Mesenteric fat pad (tissue), 1 donor: ENCODE results near the gene TOPBP1. TPM values are rescaled to one million over a fixed set of nuclear protein-coding genes. Genes with fewer than 3 reads are reported as not detected.
"Not testable (repeated sequence)": the region's sequence is repeated elsewhere in the genome, so short reads cannot be mapped to it uniquely, and the experiment has no call there.

Experiments used
- DNase-seq: peaks from one replicate; pipeline ENCODE4 v3.0.0-alpha.2; 2020; ENCODE audit warnings: low spot score
- long read RNA-seq: library from polyadenylated mRNA; unstranded; transcript quantifications from one replicate; pipeline ENCODE4 v2.0.0, GENCODE V29; 2020
- total RNA-seq: library from RNA; stranded (reverse); fragmentation: NEBNext Ultra II Directional; extraction: Animal tissue kit (Norgen Biotek cat#: 25700); gene quantifications from one replicate; pipeline ENCODE4 v1.2.1, GENCODE V29; 2021
- donor health status: DM: yes; HTN: yes; CAD: no.

The TOPBP1 gene
- total RNA-seq = 16.2 TPM
- long read RNA-seq, partial matches to known transcripts = 2 of 2 reads
- long read RNA-seq, other reads (novel, unspliced or antisense) = 0 of 2 reads

DNA sequence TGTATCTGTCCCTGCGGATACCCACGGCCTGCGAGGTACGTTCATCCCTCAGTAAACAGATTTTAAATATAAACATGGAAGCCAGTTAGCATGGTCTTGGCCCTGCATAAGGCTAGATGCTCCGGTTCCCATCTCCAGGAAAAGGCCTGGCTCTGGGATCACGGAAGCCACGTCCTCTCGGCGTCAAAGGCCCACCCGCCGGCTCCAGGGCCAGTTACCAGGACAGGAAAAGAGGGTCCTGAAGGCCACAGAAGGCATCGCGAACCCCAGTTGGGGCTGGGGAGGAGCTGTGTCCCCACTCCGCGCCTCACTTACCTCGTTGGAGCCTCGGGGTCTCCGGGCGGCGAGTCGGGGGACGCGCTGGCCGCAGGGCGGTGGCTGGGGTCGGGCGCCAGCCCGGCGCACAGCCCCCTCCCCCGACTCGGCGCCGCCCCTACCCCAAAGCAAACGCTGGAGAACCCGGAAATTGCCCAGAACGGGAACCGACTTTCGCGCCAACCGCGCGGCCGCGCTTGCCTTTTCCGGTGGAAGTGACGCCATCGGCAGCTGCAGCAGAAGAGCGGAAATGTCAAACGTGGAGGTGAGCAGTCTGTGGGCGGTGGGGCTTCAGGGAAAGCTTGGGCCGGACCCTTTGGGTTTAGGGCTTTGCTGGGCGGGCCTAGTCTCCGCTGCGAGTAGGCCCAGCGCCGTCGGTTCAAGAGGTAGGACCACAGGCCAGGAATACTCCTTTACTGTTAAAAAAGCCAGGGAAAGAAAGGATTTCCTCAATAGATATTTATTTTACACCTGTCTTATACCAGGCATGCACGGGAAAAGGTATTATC lies at the start of gene TOPBP1:
TSS of gene TOPBP1 (minus strand) at position 488 of the 824 bp plus-strand sequence. CDS start 814 bp downstream, outside the sequence.
- peak; percentile 94 for DNase-seq

DNA sequence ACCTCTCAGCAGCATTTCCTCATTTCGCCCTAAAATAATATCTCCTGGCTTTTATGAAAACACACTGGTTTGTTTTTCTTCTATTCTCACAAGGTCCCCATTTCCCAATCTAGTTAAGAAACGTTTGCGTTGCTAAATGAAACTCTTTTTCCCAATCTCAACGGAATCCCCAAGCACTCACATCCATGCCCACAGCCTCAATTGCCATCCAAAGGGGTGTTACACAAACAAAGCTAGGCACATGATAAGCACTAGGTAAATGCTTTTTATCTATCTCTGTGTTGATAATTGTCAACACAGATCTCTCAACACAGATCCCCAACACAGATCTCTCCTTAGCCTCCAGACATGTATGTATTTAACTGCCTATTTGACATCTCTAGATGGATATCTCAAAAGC lies 49.3 kb upstream of the TOPBP1 start:
- no peak for DNase-seq

DNA sequence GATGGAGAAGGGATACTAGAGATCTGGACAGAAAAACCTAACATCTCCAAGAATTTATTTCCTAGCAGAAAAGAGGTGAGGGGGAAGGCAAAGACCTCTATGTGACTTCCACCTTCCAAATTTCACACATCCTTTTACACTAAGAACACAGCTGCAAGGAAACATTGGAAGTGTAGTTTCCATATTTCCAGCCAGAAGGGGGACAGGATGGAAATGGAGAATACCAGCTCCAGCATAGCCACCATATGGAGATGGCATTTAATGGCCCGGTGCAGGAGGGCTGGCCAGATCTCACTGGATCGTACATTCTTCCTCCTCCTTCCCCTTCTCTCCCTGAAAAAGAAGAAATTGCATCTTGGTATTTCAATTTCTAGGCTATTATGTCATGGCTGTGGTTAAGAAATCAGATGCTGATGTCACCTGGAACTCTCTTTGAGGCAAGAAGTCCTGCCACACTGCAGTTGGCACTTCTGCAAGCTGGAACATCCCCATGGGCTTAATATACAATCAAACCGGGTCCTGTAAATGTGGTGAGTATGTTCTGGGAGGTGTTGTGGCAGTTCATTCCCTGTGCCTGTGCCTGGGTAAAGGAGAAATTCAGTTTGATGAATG lies 47.5 kb upstream of the TOPBP1 start:
- no peak for DNase-seq

DNA sequence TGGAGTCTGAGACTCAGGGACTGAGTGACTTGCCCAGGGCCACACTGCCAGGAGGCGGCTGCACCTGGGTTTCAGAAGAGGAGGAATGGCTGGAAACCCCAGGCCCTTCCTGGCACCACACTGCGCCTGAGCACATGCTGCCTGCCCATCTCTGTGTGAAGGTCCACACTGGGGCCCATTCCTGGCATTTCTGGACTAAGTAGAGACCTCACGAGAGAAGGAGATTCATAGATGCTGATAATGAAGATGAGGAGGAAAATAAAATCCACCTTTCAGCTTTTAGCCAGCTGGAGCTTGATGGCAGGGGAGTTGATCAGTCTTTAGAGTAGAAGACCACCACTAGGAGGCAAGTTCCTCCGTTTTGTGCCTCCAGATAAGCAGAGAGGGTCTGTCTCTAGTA lies 44.3 kb upstream of the TOPBP1 start:
- DNase-seq = no peak

DNA sequence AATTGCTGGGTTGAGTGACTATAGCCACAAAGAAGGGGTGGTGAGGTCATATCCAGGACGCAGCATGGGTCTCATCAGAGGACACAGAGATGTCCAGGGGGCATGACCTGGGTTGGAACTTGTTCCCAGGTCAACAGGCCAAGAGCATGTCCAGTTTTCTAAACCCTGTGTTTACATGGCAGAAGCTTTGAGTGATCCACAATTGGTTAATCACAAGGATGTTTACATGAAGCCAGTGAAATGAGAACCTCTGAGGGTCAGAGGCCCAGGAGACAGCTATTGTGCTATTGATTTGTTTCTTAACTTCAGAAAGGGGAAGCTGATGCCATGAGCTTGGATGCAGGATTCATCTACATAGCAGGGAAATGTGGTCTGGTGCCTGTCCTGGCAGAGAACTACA lies 42.2 kb upstream of the TOPBP1 start:
- DNase-seq = no peak

DNA sequence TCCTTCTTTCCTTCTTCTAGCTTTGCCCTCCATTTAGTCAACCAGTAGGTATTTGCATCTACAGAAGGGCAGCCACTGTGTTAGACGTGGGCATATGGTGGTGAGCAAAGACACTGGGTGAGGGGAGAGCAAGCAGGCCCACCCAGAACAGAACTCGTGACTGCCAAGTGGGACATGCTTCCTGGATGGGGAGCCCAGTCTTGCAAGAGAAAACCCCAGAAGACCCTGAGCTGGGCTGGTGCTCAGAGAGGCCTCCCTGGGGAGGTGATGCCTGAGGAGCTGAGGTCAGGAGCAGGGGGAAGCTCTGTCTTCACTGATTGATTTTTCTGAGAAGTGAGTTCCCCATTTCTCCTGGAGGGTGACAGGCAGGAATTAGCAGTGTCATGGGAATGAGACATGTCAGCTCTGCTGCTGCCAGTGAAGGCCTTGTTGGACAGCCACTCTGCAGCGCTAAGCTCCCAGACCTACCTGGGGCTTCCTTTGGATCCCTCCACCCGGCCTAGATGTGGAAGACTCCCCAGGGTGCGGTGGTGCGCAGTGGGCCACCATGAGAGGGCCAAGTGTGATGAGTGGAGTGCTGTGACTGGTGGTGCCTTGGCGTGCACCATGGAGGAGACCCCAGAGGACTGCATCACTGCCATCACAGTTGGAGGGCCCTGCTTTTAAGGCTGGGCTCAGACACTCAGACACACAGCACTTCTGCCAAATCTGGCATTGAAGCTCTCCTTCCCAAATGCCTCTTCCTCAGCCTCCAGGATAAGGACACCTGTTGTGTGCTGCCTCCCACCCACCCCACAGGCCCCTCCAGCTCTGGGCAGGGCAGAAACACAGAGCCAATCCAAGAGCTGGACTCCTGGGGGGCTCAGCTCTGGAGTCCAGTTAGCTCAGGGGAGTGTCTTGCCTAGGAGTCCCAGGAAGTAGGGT lies 40.0 kb upstream of the TOPBP1 start:
- DNase-seq = no peak

DNA sequence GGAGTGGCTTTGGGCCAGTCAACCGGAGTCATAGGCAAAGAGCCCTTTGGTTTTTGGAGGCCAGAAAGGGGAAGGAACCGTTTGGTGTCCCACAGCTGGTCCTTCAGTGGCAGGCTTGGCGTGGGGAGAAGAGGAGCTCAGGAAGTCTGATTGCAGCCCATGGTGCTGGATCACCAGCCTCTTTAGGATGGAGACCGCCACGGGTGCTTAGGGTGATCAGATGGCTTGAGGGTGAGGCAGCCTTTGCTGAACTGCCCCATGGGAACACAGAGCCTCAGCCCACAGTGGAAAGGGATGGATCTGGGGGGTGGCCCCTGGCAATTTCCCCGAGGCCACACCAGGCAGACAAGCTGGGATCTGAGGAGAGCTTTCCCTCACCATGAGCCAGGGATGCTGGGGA lies 38.6 kb upstream of the TOPBP1 start:
- no peak for DNase-seq

DNA sequence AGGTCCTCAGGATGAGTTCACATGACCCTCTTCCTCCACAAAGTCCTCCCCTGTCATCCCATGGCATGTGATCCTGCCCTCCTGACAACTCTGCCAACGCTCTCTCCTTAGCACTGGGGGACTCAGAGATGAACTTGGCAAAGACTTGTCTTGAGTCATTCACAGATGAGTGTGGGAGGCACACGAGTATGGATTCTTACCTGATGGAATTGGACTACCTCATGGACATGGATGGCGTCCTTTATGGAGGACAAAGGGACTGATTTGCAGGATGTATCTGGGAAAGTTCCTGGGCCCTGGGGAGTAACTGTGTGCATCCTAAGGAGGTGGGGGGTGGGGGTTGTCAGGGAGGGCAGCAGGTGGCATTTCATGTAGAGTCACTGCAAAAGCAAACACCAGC lies 38.2 kb upstream of the TOPBP1 start:
- no peak for DNase-seq

DNA sequence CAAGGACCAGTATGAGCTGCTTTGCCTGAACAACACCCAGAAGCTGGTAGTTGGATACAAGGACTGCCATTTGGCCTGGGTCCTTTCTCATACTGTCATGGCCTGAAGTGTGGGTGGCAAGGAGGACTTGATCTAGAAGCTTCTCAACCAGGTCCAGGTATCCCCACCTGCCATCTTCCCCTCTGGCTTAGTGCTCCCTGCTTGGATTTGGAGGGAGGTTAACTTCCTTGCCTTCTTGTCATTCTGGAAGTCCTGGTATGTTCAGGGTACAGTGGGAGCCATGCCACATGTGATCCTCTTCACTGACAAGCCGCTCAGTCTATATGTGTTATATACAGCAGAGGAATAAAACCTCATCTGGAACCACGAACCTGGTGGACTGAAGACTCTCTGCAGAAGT lies 37.7 kb upstream of the TOPBP1 start:
- no peak for DNase-seq

DNA sequence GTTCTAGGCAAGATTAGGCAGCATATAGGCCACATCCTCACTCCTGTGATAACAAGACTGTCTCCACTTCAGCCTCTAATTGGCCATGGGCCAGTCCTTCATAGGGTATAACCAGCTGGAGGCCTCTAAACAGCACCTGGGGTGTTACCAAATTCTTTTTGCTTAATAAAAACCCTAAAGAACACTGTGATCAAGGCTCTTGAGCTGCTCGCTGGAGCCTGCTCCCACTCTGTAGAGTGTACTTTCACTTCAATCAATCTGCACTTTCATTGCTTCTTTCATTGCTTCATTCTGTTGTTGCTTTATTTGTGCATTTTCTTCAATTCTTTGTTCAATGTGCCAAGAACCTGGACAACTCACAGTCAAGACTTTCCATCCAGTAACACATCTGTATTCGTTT lies 36.2 kb upstream of the TOPBP1 start:
- DNase-seq = no peak

DNA sequence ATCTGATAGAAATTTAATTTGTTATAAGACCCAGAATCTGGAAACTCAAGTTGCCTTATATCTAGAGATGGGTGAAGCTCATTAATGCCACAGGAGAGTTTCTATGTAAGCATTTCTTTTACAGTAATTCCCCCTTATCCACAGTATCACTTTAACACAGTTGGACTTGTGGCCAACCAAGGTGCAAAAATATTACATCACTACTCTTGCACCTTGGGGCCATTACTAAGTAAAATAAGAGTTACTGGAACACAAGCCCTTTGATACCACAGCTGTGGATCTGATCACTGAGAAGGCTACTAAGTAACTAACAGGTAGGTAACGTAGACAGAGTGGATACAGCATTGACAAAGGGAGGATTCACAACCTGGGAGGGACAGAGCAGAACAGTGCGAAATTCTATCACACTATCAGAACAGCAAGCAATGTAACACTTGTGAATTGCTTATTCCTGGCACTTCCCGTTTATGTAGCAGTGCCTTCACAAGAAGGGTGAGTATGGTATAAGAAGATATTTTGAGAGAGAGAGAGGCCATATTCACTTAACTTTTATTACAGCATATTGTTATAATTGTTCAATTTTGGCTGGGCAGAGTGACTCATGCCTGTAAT lies 33.9 kb upstream of the TOPBP1 start:
- DNase-seq = no peak

DNA sequence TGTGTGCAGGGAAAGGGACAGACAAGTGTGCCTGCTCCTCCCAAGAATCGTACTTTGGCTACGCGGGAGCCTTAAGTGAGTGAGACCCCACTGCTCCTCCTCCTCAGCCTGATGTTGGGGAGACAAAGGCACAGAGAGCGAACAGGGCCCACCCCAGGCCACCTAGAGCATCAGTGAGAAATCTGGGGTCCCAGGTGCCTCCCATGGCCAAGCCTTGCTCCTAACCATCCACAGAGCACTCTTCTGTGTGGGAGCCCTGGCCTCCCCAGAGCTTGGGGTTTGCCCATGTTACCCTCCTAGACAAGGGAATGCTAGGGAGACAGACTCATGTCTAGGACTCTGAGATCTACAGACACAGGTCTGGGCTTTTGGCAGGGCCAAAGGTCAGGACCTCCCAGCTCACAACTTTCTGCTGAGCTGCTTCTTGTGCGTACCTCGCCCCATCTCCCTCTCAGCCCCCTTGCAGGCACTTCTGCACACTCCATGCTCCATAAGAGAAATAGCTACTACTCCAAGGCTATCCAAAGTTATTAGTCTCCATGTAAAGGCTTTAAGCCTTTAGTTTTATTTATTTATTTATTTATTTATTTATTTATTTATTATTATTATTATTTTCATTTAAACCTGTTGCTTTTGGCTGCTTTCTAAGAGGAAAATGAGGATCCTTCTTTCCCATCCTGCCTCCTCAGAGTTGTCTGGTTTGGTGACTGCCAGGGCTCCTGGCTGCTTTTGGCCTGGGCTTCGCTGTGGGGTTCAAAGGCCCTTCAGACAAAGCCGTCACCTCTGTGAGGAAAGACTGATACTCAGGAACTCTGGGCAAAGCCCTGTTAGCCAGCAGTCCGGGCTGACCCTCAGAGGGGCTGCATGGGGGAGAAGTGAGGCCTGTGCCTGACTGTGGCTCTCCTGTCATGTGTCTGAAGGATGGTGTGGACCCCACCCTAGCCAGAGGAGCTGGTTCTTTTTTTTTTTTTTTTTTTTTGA lies 32.8 kb upstream of the TOPBP1 start:
- DNase-seq = no peak

DNA sequence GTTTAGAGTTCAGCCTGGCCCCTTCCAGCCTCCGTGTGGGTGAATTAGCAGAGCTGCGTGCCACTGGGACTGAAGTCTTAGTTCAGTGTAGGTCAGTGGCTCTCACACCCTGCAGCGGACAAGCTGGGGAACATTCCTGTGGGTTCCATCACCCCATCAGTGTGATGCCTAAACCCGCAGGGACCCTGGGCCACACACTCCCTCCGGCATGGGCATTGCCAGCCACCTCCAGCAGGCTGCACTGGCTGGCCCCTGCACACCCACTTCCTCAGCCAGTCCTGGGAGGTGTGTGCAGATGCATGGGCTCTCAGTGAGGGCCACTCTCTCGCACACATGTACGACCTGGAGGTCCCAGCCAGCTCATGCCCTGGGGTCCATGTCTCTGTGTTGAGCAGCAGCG lies 32.1 kb upstream of the TOPBP1 start:
- DNase-seq = no peak

DNA sequence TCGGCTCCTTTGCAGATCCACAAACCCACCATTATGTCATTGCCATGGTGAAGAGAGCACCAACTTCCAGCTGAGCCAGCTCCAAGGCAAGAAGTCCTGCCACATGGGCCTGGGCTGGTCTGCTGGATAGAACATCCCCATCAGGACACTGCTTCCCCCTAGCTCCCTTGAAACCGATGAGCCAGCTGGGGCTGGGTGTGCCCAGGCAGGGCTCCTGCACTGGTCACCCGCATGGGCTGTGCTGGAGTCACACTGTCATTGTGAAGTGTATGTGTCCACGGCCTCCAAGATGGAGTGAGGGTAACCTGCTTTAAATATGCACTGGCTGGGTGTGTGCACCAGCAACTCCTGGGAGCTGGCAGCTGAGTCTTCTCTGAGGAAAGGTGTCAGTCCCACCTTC lies 31.0 kb upstream of the TOPBP1 start:
- no peak for DNase-seq

DNA sequence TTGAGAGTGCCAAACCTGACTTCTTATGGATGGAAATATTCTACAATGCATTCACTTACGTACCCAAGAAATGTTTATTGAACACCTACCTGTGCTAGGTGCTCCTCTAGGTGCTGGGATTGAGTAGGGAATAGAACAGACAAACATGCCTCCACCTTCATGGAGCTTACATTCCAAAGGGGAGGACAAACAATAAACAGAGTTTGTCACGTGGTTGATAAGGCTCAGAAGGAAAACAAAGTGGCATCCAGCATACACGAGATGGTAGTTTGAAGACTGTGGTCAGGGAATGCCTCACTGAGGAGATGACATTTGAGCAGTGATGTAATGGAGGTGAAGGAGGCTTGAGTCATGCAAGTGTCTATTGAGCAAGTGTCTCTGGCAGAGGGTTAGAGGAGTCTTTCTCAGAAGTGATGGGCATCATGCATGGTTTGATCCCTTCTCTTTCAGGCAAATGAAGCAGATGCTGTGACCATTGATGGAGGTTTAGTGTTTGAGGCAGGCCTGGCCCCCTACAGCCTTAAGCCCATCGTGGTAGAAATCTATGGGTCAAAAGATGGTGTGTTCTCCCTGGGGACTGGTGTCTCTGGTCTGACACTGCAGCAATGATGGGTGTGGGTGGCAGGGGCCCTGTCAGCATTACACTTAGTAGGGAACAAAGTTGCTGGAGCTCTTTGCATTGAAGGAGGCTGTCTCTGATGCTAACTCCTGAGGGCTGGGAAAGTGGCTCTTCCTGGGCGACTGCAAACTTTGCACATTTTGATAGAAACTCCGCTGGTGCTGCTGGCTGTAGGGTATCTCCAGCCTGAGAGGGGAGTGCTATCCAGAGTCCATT lies 29.7 kb upstream of the TOPBP1 start:
- DNase-seq = no peak

DNA sequence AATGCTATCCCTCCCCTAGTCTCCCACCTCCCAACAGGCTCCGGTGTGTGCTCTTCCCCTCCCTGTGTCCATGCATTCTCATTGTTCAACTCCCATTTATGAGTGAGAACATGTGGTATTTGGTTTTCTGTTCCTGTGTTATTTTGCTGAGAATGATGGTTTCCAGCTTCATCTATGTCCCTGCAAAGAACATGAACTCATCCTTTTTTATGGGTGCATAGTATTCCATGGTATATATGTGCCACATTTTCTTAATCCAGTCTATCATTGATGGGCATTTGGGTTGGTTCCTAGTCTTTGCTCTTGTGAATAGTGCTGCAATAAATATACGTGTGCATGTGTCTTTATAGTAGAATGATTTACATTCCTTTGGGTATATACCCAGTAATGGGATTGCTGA lies 16.3 kb upstream of the TOPBP1 start:
- not testable (repeated sequence) for DNase-seq

DNA sequence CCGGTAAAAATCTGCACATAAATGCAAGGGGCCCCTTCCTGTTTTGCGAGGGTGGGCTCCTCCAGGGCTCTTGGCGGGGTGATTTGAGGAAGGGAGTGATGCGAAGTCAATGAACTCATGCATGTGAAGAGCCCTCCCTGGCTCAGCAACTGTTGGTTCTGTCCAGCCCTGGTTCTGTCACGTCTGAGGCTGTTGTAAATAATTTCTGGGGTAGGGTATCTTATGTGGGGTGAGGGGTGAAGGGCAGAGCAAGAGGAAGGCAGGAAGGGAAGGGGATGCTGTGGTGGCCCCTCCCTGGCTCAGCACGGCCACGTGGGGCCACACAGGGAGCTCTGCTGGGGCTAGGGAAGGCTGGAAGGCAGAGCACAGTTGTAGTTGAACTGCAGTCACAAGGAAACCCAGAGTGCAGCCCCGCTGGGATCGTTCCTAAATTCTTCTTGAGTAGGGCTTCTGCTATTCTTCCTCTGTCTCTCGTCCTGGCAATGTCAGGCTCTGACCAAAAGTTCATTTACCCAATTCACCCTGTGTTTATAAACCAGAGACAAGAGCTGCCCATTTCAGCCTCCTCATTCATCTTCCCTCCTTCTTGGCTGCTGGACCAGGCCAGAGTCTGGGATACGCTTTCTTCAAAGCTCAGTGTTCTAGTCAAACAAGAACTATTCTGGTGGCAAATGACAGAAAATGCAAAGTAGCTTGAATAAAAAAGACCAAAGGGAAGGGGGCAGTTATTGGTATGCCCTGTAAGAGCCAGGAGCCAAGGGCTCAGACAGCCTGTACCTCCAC lies 14.8 kb upstream of the TOPBP1 start:
- no peak for DNase-seq

DNA sequence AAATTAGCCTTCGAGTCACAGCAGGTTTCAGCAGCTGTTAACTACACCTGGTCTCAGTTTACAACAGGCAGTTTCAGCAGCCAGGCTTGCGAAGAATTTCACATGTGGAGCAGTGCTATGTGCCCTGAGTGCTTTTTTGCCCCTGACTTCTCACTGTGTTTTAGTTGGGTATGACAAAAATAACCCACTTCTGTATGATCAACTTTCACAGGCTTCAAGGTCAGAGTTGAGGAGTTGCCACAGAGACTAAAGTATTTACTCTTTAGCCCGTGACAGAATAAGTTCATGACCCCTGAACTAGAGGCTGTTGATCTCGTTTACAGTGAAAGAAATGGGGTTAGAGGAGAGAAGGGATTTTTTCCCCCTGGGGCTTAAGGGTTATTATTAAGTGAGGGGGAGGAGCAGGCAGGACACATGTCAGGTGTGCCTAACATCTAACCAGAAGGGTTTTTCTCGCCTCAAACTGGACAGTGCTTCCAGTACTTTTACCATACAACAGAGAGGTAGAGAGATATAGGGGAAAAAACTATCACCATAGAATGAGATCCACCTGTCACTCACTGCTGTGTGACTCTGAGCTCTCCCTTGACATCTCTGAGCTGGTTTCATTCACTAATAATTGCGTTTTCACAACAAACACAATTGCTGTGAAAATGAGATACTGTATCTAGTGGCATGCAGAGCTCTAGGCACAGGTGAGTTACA lies 14.0 kb upstream of the TOPBP1 start:
- no peak for DNase-seq
